MCF 10A (cell line): ENCODE results near the gene KNSTRN. TPM values are rescaled to one million over a fixed set of nuclear protein-coding genes. Genes with fewer than 3 reads are reported as not detected.

Experiments used
- BruUV-seq: library from RNA; stranded (reverse); fragments of 400-500 nt; replicated peaks from 2 replicates; lab custom pipeline; 2021; lab: Mats Ljungman, UMichigan
- CTCF ChIA-PET: fragments of 300-600 bp; sonication (Branson Sonifier 250); formaldehyde crosslinking; extraction: SDS; loops from one replicate; lab custom pipeline; 2021; ENCODE audit warnings: antibody characterized with exemption, inconsistent platforms; lab: Yijun Ruan, JAX
- POLR2A ChIA-PET: fragments of 300-600, 350-650 bp; sonication (Branson Sonifier 250); formaldehyde crosslinking; extraction: SDS; loops from one replicate; lab custom pipeline; 2020; ENCODE audit warnings: antibody characterized with exemption, inconsistent platforms; lab: Yijun Ruan, JAX
- DNase-seq: peaks from one replicate; pipeline ENCODE4 v3.0.0-alpha.2; 2018; ENCODE audit not compliant: unreplicated experiment
- H3K27ac Mint-ChIP-seq: one replicate; pipeline ENCODE4 v1.8.0; 2022; ENCODE audit warnings: mild to moderate bottlenecking, low read depth, mixed read lengths; ENCODE audit not compliant: unreplicated experiment
- H3K27me3 Mint-ChIP-seq: one replicate; pipeline ENCODE4 v1.8.0; 2022; ENCODE audit warnings: mixed read lengths; ENCODE audit not compliant: insufficient read depth, unreplicated experiment
- H3K36me3 Mint-ChIP-seq: one replicate; pipeline ENCODE4 v1.8.0; 2022; ENCODE audit warnings: mild to moderate bottlenecking, moderate library complexity, mixed read lengths; ENCODE audit not compliant: insufficient read depth, unreplicated experiment
- H3K4me1 Mint-ChIP-seq: one replicate; pipeline ENCODE4 v1.8.0; 2022; ENCODE audit warnings: mixed read lengths; ENCODE audit not compliant: insufficient read depth, unreplicated experiment
- H3K4me3 Mint-ChIP-seq: one replicate; pipeline ENCODE4 v1.8.0; 2022; ENCODE audit warnings: mild to moderate bottlenecking, moderate library complexity, mixed read lengths; ENCODE audit not compliant: unreplicated experiment
- H3K9me3 Mint-ChIP-seq: one replicate; pipeline ENCODE4 v1.8.0; 2022; ENCODE audit warnings: mixed read lengths; ENCODE audit not compliant: unreplicated experiment
- CTCF ChIP-seq: fragments of 200-600 bp; IDR thresholded peaks from one replicate; pipeline ENCODE4 v1.8.0; 2022; ENCODE audit warnings: antibody characterized with exemption, mild to moderate bottlenecking; ENCODE audit not compliant: unreplicated experiment
- intact Hi-C: fragments of 100-400 bp; cut with micrococcal nuclease; formaldehyde crosslinking; loops from 2 replicates; pipeline ENCODE4 v1.14.1; 2022
- total RNA-seq: library from RNA; stranded (reverse); gene quantifications from 2 replicates; pipeline ENCODE4 v1.2.3, GENCODE V29; 2022

KNSTRN gene
- total RNA-seq, 1 experiment from 2014 or later = 47.4 TPM

DNA sequence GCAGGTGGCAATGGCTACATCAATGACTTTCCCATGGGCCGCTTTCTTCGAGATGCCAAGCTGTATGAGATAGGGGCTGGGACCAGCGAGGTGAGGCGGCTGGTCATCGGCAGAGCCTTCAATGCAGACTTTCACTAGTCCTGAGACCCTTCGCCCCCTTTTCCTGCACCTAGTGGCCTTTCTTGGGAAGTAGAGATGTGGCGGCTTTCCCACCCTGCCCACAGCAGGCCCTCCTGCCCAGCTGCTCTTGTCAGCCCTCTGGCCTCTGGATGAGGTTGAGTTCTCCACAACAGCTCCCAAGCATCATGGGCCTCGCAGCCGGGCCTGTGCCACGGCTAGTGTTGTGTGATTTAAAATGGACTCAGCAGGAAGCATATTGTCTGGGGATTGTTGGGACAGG is 35.6 kb downstream of the KNSTRN start:
- TF ChIP-seq CTCF = no peak
- ChIA-PET CTCF (interaction anchor here (0.7 to 9.9 kb wide), 3 partner anchors 49 to 139 kb away, joined by 3 to 80 read pairs (median 4); no protein-coding TSS in a partner anchor), POLR2A (interaction anchor here (1.9 kb wide), 1 partner anchor 12 kb away, joined by 12 read pairs; the partner anchor contains the start of gene IVD)
- peaks cover 46% of the 10 kb centered on the region for H3K36me3 Mint-ChIP-seq
- no peak overlapping the region for H3K27ac Mint-ChIP-seq
- intact Hi-C loops = no loop called here
- no peak for DNase-seq
- peaks cover 19% of the 10 kb centered on the region for H3K4me1 Mint-ChIP-seq
- no peak overlapping the region for H3K4me3 Mint-ChIP-seq
- H3K27me3 Mint-ChIP-seq = no peaks in the 10 kb centered on the region
- BruUV-seq = no TSS peak
- no peaks in the 10 kb centered on the region for H3K9me3 Mint-ChIP-seq

GRCh38 chr15:40420071-40420713 is 37.7 kb downstream of the KNSTRN start:
- H3K4me1 Mint-ChIP-seq = peaks cover 19% of the 10 kb centered on the region
- peak overlapping the region; percentile 73 for H3K27ac Mint-ChIP-seq
- no TSS peak for BruUV-seq
- TF ChIP-seq CTCF = no peak
- H3K27me3 Mint-ChIP-seq = no peaks in the 10 kb centered on the region
- peak overlapping the region; percentile 14 for H3K4me3 Mint-ChIP-seq
- POLR2A ChIA-PET = interaction anchor here (0.5 to 3.5 kb wide), 7 partner anchors 15 to 153 kb away, joined by 3 to 33 read pairs (median 3); partner anchors contain the start of genes CCDC9B and IVD
- intact Hi-C loops = loop anchor here (2.0 kb wide), 1 partner anchor 99 kb away; no protein-coding TSS in a partner anchor
- H3K9me3 Mint-ChIP-seq = no peaks in the 10 kb centered on the region
- peaks cover 36% of the 10 kb centered on the region for H3K36me3 Mint-ChIP-seq
- CTCF ChIA-PET = interaction anchor here (0.6 to 9.9 kb wide), 17 partner anchors 9 to 372 kb away, joined by 3 to 107 read pairs (median 4); partner anchors contain the start of genes CCDC9B, INAFM2 and IVD
- DNase-seq = no peak

- TSS peak; percentile 34 for BruUV-seq
- no peaks in the 10 kb centered on the region for H3K27me3 Mint-ChIP-seq
Observed at GRCh38 chr15:40420793-40421192, 38.3 kb downstream of the KNSTRN start.

More at GRCh38 chr15:40420793-40421192, 38.3 kb downstream of the KNSTRN start:
- H3K9me3 Mint-ChIP-seq = no peaks in the 10 kb centered on the region
- peak; percentile 89 for DNase-seq
- intact Hi-C loops = loop anchor here (2.0 kb wide), 1 partner anchor 100 kb away; no protein-coding TSS in a partner anchor
- H3K36me3 Mint-ChIP-seq = peaks cover 36% of the 10 kb centered on the region
- ChIA-PET CTCF (interaction anchor here (0.6 to 9.9 kb wide), 20 partner anchors 10 to 373 kb away, joined by 3 to 107 read pairs (median 5); partner anchors contain the start of genes CCDC9B, INAFM2 and IVD), POLR2A (interaction anchor here (0.5 to 3.5 kb wide), 8 partner anchors 16 to 154 kb away, joined by 3 to 33 read pairs (median 4); partner anchors contain the start of genes CCDC9B and IVD)
- TF ChIP-seq CTCF = no peak
- peak overlapping the region; percentile 73 for H3K27ac Mint-ChIP-seq
- H3K4me1 Mint-ChIP-seq = peaks cover 19% of the 10 kb centered on the region
- peak overlapping the region; percentile 14 for H3K4me3 Mint-ChIP-seq
